AG04449 (cell line): ENCODE results near the gene EIF4B.

Source experiments
- CTCF ChIA-PET: fragments of 350-600 bp; formaldehyde crosslinking; extraction: SDS; loops from one replicate; lab custom pipeline; 2021; ENCODE audit warnings: antibody characterized with exemption; lab: Yijun Ruan, JAX
- POLR2A ChIA-PET: fragments of 400-600, 350-600 bp; formaldehyde crosslinking; extraction: SDS; loops from one replicate; lab custom pipeline; 2020; ENCODE audit warnings: antibody characterized with exemption, inconsistent platforms; lab: Yijun Ruan, JAX
- DNase-seq: peaks from one replicate; pipeline ENCODE4 v3.0.0-alpha.2; 2010; ENCODE audit warnings: low read depth, low spot score
- H3K4me3 ChIP-seq: 2 replicates; pipeline ENCODE4 v1.5.1; 2011; ENCODE audit warnings: low read depth, mild to moderate bottlenecking, control low read depth, low read length
- TF ChIP-seq, protein P1 (sequence below): IDR thresholded peaks from one replicate; pipeline ENCODE4 v1.5.1; 2011; ENCODE audit warnings: mild to moderate bottlenecking, moderate library complexity, low read length, control low read depth, inconsistent platforms; ENCODE audit not compliant: insufficient read depth; ENCODE audit errors: missing control alignments

Gene EIF4B

GRCh38 chr12:53074283-53074998 lies 68.2 kb downstream of the EIF4B start:
- no peak for DNase-seq
- CTCF ChIA-PET = interaction anchor here (1.1 to 28.9 kb wide), 5 partner anchors 8 to 124 kb away, joined by 3 to 655 read pairs (median 7); partner anchors contain the start of genes IGFBP6 and SOAT2
- POLR2A ChIA-PET = interaction anchor here (1.3 kb wide), 1 partner anchor 9 kb away, joined by 3 read pairs; no protein-coding TSS in a partner anchor
- no peak overlapping the region for H3K4me3 ChIP-seq
- TF ChIP-seq, protein P1, sequence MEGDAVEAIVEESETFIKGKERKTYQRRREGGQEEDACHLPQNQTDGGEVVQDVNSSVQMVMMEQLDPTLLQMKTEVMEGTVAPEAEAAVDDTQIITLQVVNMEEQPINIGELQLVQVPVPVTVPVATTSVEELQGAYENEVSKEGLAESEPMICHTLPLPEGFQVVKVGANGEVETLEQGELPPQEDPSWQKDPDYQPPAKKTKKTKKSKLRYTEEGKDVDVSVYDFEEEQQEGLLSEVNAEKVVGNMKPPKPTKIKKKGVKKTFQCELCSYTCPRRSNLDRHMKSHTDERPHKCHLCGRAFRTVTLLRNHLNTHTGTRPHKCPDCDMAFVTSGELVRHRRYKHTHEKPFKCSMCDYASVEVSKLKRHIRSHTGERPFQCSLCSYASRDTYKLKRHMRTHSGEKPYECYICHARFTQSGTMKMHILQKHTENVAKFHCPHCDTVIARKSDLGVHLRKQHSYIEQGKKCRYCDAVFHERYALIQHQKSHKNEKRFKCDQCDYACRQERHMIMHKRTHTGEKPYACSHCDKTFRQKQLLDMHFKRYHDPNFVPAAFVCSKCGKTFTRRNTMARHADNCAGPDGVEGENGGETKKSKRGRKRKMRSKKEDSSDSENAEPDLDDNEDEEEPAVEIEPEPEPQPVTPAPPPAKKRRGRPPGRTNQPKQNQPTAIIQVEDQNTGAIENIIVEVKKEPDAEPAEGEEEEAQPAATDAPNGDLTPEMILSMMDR = no peak

DNA sequence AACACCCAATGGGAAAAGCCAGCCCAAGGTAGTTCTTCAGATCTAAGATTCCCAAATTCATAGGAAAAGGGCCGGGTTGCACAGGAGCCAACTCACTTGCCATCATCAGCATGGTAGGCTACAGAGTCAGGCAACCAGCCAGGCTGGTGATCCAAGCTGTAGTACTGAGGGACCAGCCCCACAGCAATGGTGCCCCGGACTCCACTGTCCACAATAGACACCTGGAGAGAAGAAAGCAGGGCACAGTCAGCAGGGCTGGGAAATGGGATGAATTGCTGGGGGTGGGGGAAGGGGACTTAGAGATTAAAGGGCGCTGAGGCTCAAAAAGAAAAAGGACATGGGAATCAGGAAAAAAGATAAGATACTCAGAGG lies 68.7 kb downstream of the EIF4B start:
- TF ChIP-seq, protein P1 = no peak
- POLR2A ChIA-PET = interaction anchor here (1.3 kb wide), 1 partner anchor 9 kb away, joined by 3 read pairs; no protein-coding TSS in a partner anchor
- H3K4me3 ChIP-seq = no peak overlapping the region
- no peak for DNase-seq
- CTCF ChIA-PET = interaction anchor here (8.3 to 28.9 kb wide), 2 partner anchors 9 to 25 kb away, joined by 130 to 655 read pairs; partner anchors contain the start of genes IGFBP6 and SOAT2

GRCh38 chr12:53076461-53076860 lies 70.2 kb downstream of the EIF4B start:
- ChIA-PET CTCF (interaction anchor here (1.0 to 28.9 kb wide), 4 partner anchors 10 to 120 kb away, joined by 3 to 655 read pairs (median 66); partner anchors contain the start of genes IGFBP6 and SOAT2), POLR2A (interaction anchor here (5.2 kb wide), 1 partner anchor 9 kb away, joined by 67 read pairs; no protein-coding TSS in a partner anchor)
- TF ChIP-seq, protein P1 = no peak
- H3K4me3 ChIP-seq = no peak overlapping the region
- no peak for DNase-seq

GRCh38 chr12:53077030-53077429 lies 70.8 kb downstream of the EIF4B start:
- no peak for DNase-seq
- ChIA-PET POLR2A (interaction anchor here (4.9 to 5.2 kb wide), 2 partner anchors 9 to 21 kb away, joined by 67 to 86 read pairs; partner anchors contain the start of gene IGFBP6), CTCF (interaction anchor here (0.9 to 28.9 kb wide), 4 partner anchors 11 to 84 kb away, joined by 4 to 655 read pairs (median 68); partner anchors contain the start of genes IGFBP6 and SOAT2)
- no peak overlapping the region for H3K4me3 ChIP-seq
- TF ChIP-seq, protein P1 = no peak

- POLR2A ChIA-PET = interaction anchor here (0.8 to 5.2 kb wide), 15 partner anchors 9 to 219 kb away, joined by 3 to 86 read pairs (median 7); partner anchors contain the start of genes CSAD, IGFBP6, PFDN5 and SOAT2
- CTCF ChIA-PET = interaction anchor here (0.8 to 28.9 kb wide), 11 partner anchors 8 to 119 kb away, joined by 3 to 655 read pairs (median 5); partner anchors contain the start of genes CSAD, IGFBP6, SOAT2 and TNS2
- no peak for DNase-seq
- TF ChIP-seq, protein P1 = no peak
- H3K4me3 ChIP-seq = peak overlapping the region; percentile 76
Measured at GRCh38 chr12:53078425-53079225, 72.4 kb downstream of the EIF4B start.
